SK-N-SH (cell line): ENCODE results near the gene ACVR1B. TPM values are rescaled to one million over a fixed set of nuclear protein-coding genes. Genes with fewer than 3 reads are reported as not detected.
A peak's percentile ranks its signal among the peaks of the same experiment; 100 is the strongest.

Experiments
- CTCF ChIA-PET: fragments of 300-600, 350-600 bp; formaldehyde crosslinking; extraction: SDS; loops from one replicate; lab custom pipeline; 2021; lab: Yijun Ruan, JAX
- POLR2A ChIA-PET: fragments of 350-600 bp; sonication (Branson Sonifier 250); formaldehyde crosslinking; extraction: SDS; loops from one replicate; lab custom pipeline; 2020; ENCODE audit warnings: antibody characterized with exemption, inconsistent platforms; lab: Yijun Ruan, JAX
- DNase-seq: peaks from one replicate; pipeline ENCODE4 v3.0.0; 2012
- H2AFZ ChIP-seq: fragments of 200-600 bp; sonication (generic); 2 replicates; pipeline ENCODE4 v1.8.1; 2016; ENCODE audit warnings: antibody characterized with exemption, mild to moderate bottlenecking, low read depth
- H3F3A ChIP-seq: fragments of 200-600 bp; sonication (generic); replicated peaks from 2 replicates; pipeline ENCODE3; 2016; ENCODE audit warnings: antibody characterized with exemption, mild to moderate bottlenecking; ENCODE audit not compliant: insufficient read depth
- H3K27ac ChIP-seq, 2 experiments: fragments of 200-500 bp in 1 of 2; fragments of 200-600 bp in 1 of 2; sonication (Bioruptor generic) in 1 of 2; sonication (generic), shearing (Covaris generic) in 1 of 2; 2 replicates each; pipeline versions ENCODE4 v1.5.1 to v1.6.1; 2014 to 2016; ENCODE audit warnings: low read depth in 2 of 2, inconsistent platforms in 1 of 2, low read length in 1 of 2, mild to moderate bottlenecking in 1 of 2, mixed read lengths in 1 of 2
- H3K27me3 ChIP-seq: fragments of 200-600 bp; sonication (generic), shearing (Covaris generic); 2 replicates; pipeline ENCODE4 v1.6.1; 2016; ENCODE audit warnings: mixed run types; ENCODE audit not compliant: insufficient read depth
- H3K36me3 ChIP-seq, 2 experiments: fragments of 200-500 bp in 1 of 2; fragments of 200-600 bp in 1 of 2; sonication (Bioruptor generic) in 1 of 2; sonication (generic) in 1 of 2; replicated peaks in 1 of 2; 2 replicates each; pipeline versions ENCODE3 to v1.5.1; 2014 to 2016; ENCODE audit warnings: low read length in 1 of 2, mild to moderate bottlenecking in 1 of 2; ENCODE audit not compliant: insufficient read depth in 2 of 2, control insufficient read depth in 1 of 2
- H3K4me1 ChIP-seq, 2 experiments: fragments of 200-500 bp in 1 of 2; fragments of 200-600 bp in 1 of 2; sonication (Bioruptor generic) in 1 of 2; sonication (generic), shearing (Covaris generic) in 1 of 2; 2 replicates each; pipeline versions ENCODE4 v1.5.1 to v1.6.1; 2014 to 2016; ENCODE audit warnings: low read depth in 1 of 2, low read length in 1 of 2, mixed run types in 1 of 2; ENCODE audit not compliant: insufficient read depth in 2 of 2, control insufficient read depth in 1 of 2
- H3K4me2 ChIP-seq: fragments of 200-600 bp; sonication (generic), shearing (Covaris generic); 2 replicates; pipeline ENCODE4 v1.6.1; 2017; ENCODE audit warnings: mixed run types
- H3K4me3 ChIP-seq, 2 experiments: fragments of 200-500 bp in 1 of 2; fragments of 200-600 bp in 1 of 2; sonication (Bioruptor generic) in 1 of 2; sonication (generic), shearing (Covaris generic) in 1 of 2; 2 replicates each; pipeline versions ENCODE4 v1.5.1 to v1.8.1; 2014 to 2016; ENCODE audit warnings: low read depth in 2 of 2, inconsistent platforms in 1 of 2, low read length in 1 of 2, mild to moderate bottlenecking in 1 of 2, mixed read lengths in 1 of 2, moderate library complexity in 1 of 2
- H3K79me2 ChIP-seq: fragments of 200-600 bp; sonication (generic); 2 replicates; pipeline ENCODE4 v1.8.1; 2017; ENCODE audit warnings: mild to moderate bottlenecking; ENCODE audit not compliant: insufficient read depth
- H3K9ac ChIP-seq: fragments of 200-600 bp; sonication (generic); 2 replicates; pipeline ENCODE4 v1.6.1; 2017; ENCODE audit warnings: mixed run types
- H3K9me2 ChIP-seq: fragments of 200-600 bp; sonication (generic); 2 replicates; pipeline ENCODE4 v1.6.1; 2017; ENCODE audit warnings: mixed run types
- H3K9me3 ChIP-seq: fragments of 200-600 bp; sonication (generic); 2 replicates; pipeline ENCODE4 v1.6.1; 2017; ENCODE audit warnings: mixed run types, mild to moderate bottlenecking, moderate library complexity
- H4K20me1 ChIP-seq: fragments of 200-600 bp; sonication (generic); 2 replicates; pipeline ENCODE4 v1.6.1; 2017; ENCODE audit warnings: mild to moderate bottlenecking, mixed run types; ENCODE audit not compliant: insufficient read depth
- CTCF ChIP-seq: fragments of 200-600 bp; sonication (generic); IDR thresholded peaks from 2 replicates; pipeline ENCODE4 v1.6.1; 2017; ENCODE audit warnings: antibody characterized with exemption, mild to moderate bottlenecking, moderate library complexity
- EZH2phosphoT487 ChIP-seq: fragments of 200-600 bp; sonication (generic); IDR thresholded peaks from 2 replicates; pipeline ENCODE4 v1.6.1; 2017; ENCODE audit warnings: low read depth, mixed run types, mild to moderate bottlenecking, antibody characterized with exemption, moderate library complexity, borderline replicate concordance
- FOSL2 ChIP-seq: IDR thresholded peaks from 2 replicates; pipeline ENCODE4 v1.4.0; 2012; ENCODE audit warnings: low read depth, mild to moderate bottlenecking, moderate library complexity, borderline replicate concordance
- GABPA ChIP-seq: IDR thresholded peaks from 2 replicates; pipeline ENCODE4 v1.4.0; 2012; ENCODE audit warnings: low read depth, mild to moderate bottlenecking
- GATA2 ChIP-seq: sonication (generic); formaldehyde crosslinking; IDR thresholded peaks from 2 replicates; pipeline ENCODE4 v1.5.0; 2020; ENCODE audit warnings: mild to moderate bottlenecking, missing genetic modification reagents
- IRF3 ChIP-seq: fragments of 150-350 bp; IDR thresholded peaks from 2 replicates; pipeline ENCODE4 v1.6.1; 2016; ENCODE audit warnings: mild to moderate bottlenecking, low read depth, low read length
- MAX ChIP-seq: IDR thresholded peaks from 2 replicates; pipeline ENCODE4 v1.4.0; 2012; ENCODE audit warnings: low read depth
- MEF2A ChIP-seq: IDR thresholded peaks from 2 replicates; pipeline ENCODE4 v1.4.0; 2012; ENCODE audit warnings: low read depth, borderline replicate concordance
- MXI1 ChIP-seq: IDR thresholded peaks from 2 replicates; pipeline ENCODE4 v1.6.1; 2012; ENCODE audit warnings: mild to moderate bottlenecking, low read depth, low read length, improper control_type of control experiment
- NRF1 ChIP-seq: IDR thresholded peaks from 2 replicates; pipeline ENCODE4 v1.6.1; 2012; ENCODE audit warnings: low read depth, mild to moderate bottlenecking, low read length
- PBX3 ChIP-seq: IDR thresholded peaks from 2 replicates; pipeline ENCODE4; 2012
- POLR2AphosphoS5 ChIP-seq: IDR thresholded peaks from 2 replicates; pipeline ENCODE4 v1.6.1; 2012; ENCODE audit warnings: low read depth, low read length
- RAD21 ChIP-seq: IDR thresholded peaks from 2 replicates; pipeline ENCODE4 v1.6.1; 2012; ENCODE audit warnings: mild to moderate bottlenecking, low read length
- RXRA ChIP-seq: IDR thresholded peaks from 2 replicates; pipeline ENCODE4 v1.4.0; 2012; ENCODE audit warnings: low read depth, mild to moderate bottlenecking, borderline replicate concordance
- SMC3 ChIP-seq: IDR thresholded peaks from 2 replicates; pipeline ENCODE4 v1.6.1; 2012; ENCODE audit warnings: low read depth, low read length, improper control_type of control experiment
- TAF1 ChIP-seq: IDR thresholded peaks from 2 replicates; pipeline ENCODE4 v1.6.1; 2012; ENCODE audit warnings: low read depth, mild to moderate bottlenecking, low read length, moderate library complexity, borderline replicate concordance
- TCF12 ChIP-seq: IDR thresholded peaks from 2 replicates; pipeline ENCODE4 v1.4.0; 2012
- USF1 ChIP-seq: IDR thresholded peaks from 2 replicates; pipeline ENCODE4 v1.4.0; 2012; ENCODE audit warnings: low read depth, borderline replicate concordance
- USF2 ChIP-seq: fragments of 150-350 bp; IDR thresholded peaks from 2 replicates; pipeline ENCODE4 v1.6.1; 2017; ENCODE audit warnings: antibody characterized with exemption, low read length, low read depth, borderline replicate concordance
- YY1 ChIP-seq: IDR thresholded peaks from 2 replicates; pipeline ENCODE4 v1.4.0; 2012; ENCODE audit warnings: low read depth, mild to moderate bottlenecking
- WGBS: methylation state at CpG from one replicate; pipeline ENCODE4 v1.1.6; 2017; ENCODE audit warnings: low lambda C conversion rate; 5-methylcytosine and 5-hydroxymethylcytosine counted together
- polyA plus RNA-seq, 3 experiments: library from polyadenylated mRNA; depleted of rRNA; stranded (reverse); fragments of >200 nt; gene quantifications; 2 replicates each; pipeline ENCODE4 v1.2.3, GENCODE V29; 2012

The ACVR1B gene
- polyA plus RNA-seq, 1 of the 3 experiments (the other 2 are of a cell fraction): 12.1 TPM

- no peak for TF ChIP-seq USF2
Observed at GRCh38 chr12:51914034-51914923, 37.2 kb upstream of the ACVR1B start (continued).

- peak; percentile 16 for DNase-seq
- Histone ChIP-seq H3K4me1 (peaks cover 0 to 88% of the 10 kb centered on the region in 2 experiments; a peak in 2 of 4 replicates), H3K27ac (peak overlapping the region in 1 of 2 experiments; percentile 39; a peak in 1 of 4 replicates), H3K9me3 (no peaks in the 10 kb centered on the region), H3F3A (no peaks in the 10 kb centered on the region), H3K4me2 (no peak overlapping the region), H3K4me3 (no peak overlapping the region), H3K79me2 (no peaks in the 10 kb centered on the region), H3K9ac (no peak overlapping the region), H3K27me3 (no peaks in the 10 kb centered on the region), H4K20me1 (no peaks in the 10 kb centered on the region), H3K9me2 (no peaks in the 10 kb centered on the region), H2AFZ (no peak overlapping the region), H3K36me3 (no peaks in the 10 kb centered on the region)
- TF ChIP-seq GATA2 (CRISPR knock-in tag) (no peak), NRF1 (no peak), RAD21 (no peak), USF2 (no peak), MXI1 (no peak), MEF2A (no peak), POLR2AphosphoS5 (no peak), IRF3 (no peak), TAF1 (no peak), TCF12 (no peak), GABPA (no peak), USF1 (no peak), MAX (no peak), PBX3 (no peak), SMC3 (no peak), CTCF (no peak), YY1 (no peak), RXRA (no peak), FOSL2 (no peak), EZH2phosphoT487 (no peak)
- WGBS: 93% methylated on average over 26 of the region's 28 CpGs
- POLR2A ChIA-PET: no interaction called here
- CTCF ChIA-PET: interaction anchor here (0.7 to 6.0 kb wide), 11 partner anchors 7 to 110 kb away, joined by 3 to 28 read pairs (median 3); no protein-coding TSS in a partner anchor
Observed at GRCh38 chr12:51915003-51915625, 36.4 kb upstream of the ACVR1B start.
